Fibroblast of skin of right biceps (primary cell): ENCODE measurements around the gene PSD2.

ENCODE experiments used
- DNase-seq: peaks from one replicate; pipeline ENCODE4 v3.0.0-alpha.2; 2013

Gene PSD2

GRCh38 chr5:139795074-139796001 lies at the start of gene PSD2:
Gene PSD2 (plus strand): TSS chr5:139795808. CDS start chr5:139809441, 13,633 bp downstream.
- DNase-seq, result peak; percentile 9

- peak; percentile 72 for DNase-seq
Measured at GRCh38 chr5:139746691-139747582, 48.7 kb upstream of the PSD2 start.

- peak; percentile 51 for DNase-seq
Measured at GRCh38 chr5:139747583-139748504, 47.8 kb upstream of the PSD2 start.

GRCh38 chr5:139748505-139748826 lies 47.1 kb upstream of the PSD2 start:
- DNase-seq, result no peak

GRCh38 chr5:139749242-139749641 lies 46.4 kb upstream of the PSD2 start:
- DNase-seq, result no peak

GRCh38 chr5:139751236-139751635 lies 44.4 kb upstream of the PSD2 start:
- DNase-seq, result no peak

GRCh38 chr5:139752506-139753473 lies 42.8 kb upstream of the PSD2 start:
- DNase-seq, result peak; percentile 83

- no peak for DNase-seq
Measured at GRCh38 chr5:139755892-139756671, 39.5 kb upstream of the PSD2 start.

- DNase-seq, result no peak
Measured at GRCh38 chr5:139756971-139757370, 38.6 kb upstream of the PSD2 start.

- DNase-seq, result no peak
Measured at GRCh38 chr5:139757727-139758509, 37.7 kb upstream of the PSD2 start.

- DNase-seq, result no peak
Measured at GRCh38 chr5:139758510-139759075, 37.0 kb upstream of the PSD2 start.

GRCh38 chr5:139759219-139759721 lies 36.3 kb upstream of the PSD2 start:
- peak; percentile 38 for DNase-seq

GRCh38 chr5:139760066-139761056 lies 35.2 kb upstream of the PSD2 start:
- DNase-seq, result peak; percentile 49

- no peak for DNase-seq
Measured at GRCh38 chr5:139761057-139761450, 34.6 kb upstream of the PSD2 start.

- DNase-seq, result no peak
Measured at GRCh38 chr5:139761501-139761900, 34.1 kb upstream of the PSD2 start.

- DNase-seq, result no peak
Measured at GRCh38 chr5:139762615-139763170, 32.9 kb upstream of the PSD2 start.

- DNase-seq, result no peak
Measured at GRCh38 chr5:139763280-139763929, 32.2 kb upstream of the PSD2 start.
